HL-60 (cell line): ENCODE results near the gene SIGLEC8.

Experiments used
- CTCF ChIP-seq: IDR thresholded peaks from one replicate; pipeline ENCODE4 v1.5.1; 2011; ENCODE audit warnings: low read length, control low read depth, inconsistent platforms; ENCODE audit not compliant: insufficient read depth
- GABPA ChIP-seq: IDR thresholded peaks from 2 replicates; pipeline ENCODE4 v1.6.1; 2012; ENCODE audit warnings: low read depth
- POLR2AphosphoS5 ChIP-seq: IDR thresholded peaks from 2 replicates; pipeline ENCODE4 v1.6.1; 2012; ENCODE audit warnings: low read depth
- SPI1 ChIP-seq: IDR thresholded peaks from 2 replicates; pipeline ENCODE4 v1.6.1; 2012; ENCODE audit warnings: low read depth, mild to moderate bottlenecking, borderline replicate concordance
- TF ChIP-seq, protein P1 (sequence below): IDR thresholded peaks from 2 replicates; pipeline ENCODE4 v1.6.1; 2012; ENCODE audit warnings: low read depth; ENCODE audit not compliant: insufficient replicate concordance

GRCh38 chr19:51456541-51457290 lies 1.5 kb downstream of the SIGLEC8 start:
- no peak for TF ChIP-seq CTCF
- no peak for TF ChIP-seq POLR2AphosphoS5
- TF ChIP-seq SPI1, result no peak
- TF ChIP-seq, protein P1, sequence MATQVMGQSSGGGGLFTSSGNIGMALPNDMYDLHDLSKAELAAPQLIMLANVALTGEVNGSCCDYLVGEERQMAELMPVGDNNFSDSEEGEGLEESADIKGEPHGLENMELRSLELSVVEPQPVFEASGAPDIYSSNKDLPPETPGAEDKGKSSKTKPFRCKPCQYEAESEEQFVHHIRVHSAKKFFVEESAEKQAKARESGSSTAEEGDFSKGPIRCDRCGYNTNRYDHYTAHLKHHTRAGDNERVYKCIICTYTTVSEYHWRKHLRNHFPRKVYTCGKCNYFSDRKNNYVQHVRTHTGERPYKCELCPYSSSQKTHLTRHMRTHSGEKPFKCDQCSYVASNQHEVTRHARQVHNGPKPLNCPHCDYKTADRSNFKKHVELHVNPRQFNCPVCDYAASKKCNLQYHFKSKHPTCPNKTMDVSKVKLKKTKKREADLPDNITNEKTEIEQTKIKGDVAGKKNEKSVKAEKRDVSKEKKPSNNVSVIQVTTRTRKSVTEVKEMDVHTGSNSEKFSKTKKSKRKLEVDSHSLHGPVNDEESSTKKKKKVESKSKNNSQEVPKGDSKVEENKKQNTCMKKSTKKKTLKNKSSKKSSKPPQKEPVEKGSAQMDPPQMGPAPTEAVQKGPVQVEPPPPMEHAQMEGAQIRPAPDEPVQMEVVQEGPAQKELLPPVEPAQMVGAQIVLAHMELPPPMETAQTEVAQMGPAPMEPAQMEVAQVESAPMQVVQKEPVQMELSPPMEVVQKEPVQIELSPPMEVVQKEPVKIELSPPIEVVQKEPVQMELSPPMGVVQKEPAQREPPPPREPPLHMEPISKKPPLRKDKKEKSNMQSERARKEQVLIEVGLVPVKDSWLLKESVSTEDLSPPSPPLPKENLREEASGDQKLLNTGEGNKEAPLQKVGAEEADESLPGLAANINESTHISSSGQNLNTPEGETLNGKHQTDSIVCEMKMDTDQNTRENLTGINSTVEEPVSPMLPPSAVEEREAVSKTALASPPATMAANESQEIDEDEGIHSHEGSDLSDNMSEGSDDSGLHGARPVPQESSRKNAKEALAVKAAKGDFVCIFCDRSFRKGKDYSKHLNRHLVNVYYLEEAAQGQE, result no peak
- TF ChIP-seq GABPA, result no peak
